NCI-H1436 treated with DMSO at 0.1 percent for 48 hours (cell line): ENCODE measurements around the gene ADAM19.
"Not testable (repeated sequence)": the region's sequence is repeated elsewhere in the genome, so short reads cannot be mapped to it uniquely, and the experiment has no call there.

ENCODE experiments used
- DNase-seq: peaks from one replicate; lab custom pipeline; 2025; lab: John Stamatoyannopoulos, UW

Gene ADAM19

DNA sequence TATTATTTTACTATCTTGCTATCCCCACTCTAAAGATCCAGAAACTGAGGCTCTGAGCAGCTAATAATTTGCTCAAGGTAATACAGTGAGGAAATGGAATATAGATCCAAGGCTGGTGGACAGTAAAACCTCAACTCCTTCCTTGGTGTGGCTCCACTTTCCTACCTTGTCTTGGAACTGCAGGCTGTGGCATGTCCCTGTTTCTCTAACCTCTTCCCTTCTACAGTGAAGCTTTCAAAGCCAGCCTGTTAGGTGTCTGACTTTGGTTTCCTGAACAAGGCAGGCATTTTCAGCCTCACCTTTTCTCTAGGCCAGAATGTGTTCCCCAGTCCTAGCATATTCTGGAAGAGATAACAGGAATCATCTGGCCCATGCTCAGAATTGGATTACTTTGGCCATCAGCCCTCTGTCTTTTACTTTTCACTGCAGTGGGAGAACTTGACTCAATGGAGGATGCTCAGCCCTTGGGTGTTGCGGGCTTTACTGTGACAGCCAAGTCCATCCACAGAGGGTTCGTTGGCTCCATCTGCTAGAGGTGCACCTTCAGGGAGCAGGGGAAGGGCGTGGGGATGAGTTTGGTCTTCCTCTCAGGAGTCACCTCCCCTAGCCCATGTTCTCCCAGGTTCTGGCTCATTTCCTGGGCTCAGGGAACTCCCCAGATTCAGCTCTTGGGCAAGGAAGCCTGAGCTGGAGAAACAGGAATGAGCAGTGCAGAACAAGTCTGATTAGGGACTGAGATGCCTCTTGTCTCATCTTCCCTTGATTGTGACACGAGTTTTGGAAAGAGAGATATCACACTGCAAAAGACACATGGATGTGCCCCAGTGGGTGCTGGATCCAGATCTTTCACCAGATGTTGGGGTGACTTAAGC, 114.4 kb downstream of the ADAM19 start:
- DNase-seq = no peak

DNA sequence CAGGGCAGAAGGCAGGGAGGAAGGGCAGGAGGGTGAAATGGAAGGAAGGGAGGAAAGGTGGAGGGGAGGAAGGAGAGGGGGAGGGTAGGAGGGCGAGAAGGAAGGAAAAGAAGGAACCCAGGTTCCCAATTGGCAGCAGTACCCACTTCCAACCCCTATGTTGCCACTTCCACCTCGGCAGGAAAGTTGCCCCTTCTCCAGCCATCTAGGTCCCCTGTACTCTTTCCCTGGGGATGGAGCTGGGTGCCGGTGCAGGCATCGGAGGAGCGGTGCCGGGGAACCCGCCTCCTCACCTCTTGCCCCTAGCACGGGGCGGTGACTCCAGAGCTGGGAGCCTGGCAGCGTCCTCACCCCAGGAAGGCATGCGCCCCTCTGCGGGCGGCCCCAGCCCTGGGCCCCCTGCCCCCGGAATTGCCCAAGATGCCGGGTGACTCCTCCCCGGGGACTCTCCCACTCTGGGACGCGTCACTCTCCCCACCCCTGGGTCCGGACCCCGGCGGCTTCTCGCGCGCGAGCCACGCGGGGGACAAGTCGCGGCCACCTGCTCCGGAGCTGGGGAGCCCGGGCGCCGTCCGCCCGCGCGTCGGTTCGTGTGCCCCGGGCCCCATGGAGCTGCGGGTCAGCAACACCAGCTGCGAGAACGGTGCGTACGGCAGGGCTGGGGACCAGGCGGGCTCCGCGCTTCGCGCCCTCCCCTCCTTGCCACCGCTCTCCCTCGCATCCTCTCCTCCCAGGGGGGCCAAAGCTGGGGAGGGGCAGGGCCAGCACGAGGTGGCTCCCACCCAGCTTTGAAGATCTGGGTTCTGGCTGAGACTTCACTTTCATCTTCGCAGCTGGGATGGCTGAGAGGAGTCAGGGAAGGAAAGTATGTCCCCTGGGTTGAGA, 115.6 kb downstream of the ADAM19 start, which contains the start of gene NIPAL4:
Gene NIPAL4, plus strand, starts transcription at position 499 of the 885 bp plus-strand sequence. Its CDS starts 108 bp downstream, at position 607.
- no peak for DNase-seq

DNA sequence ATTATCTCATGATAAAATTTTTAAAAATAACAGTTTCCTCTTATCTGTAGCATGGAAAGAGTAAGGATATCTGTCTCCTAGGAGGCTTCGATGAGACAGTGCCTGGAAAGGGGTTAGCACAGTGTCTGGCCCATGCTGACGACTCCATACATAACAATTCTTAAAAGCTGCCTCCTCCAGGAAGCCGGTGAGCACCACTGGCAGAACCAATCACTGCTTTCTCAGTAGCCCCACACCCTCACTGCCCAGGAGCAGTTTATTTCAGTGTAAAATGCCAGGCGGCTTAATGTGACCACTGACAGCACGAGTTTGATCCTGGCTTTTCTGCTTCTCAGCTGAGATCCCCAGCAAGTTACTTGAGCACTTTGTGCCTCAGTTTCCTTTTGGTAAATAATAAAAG, 116.7 kb downstream of the ADAM19 start:
- no peak for DNase-seq

DNA sequence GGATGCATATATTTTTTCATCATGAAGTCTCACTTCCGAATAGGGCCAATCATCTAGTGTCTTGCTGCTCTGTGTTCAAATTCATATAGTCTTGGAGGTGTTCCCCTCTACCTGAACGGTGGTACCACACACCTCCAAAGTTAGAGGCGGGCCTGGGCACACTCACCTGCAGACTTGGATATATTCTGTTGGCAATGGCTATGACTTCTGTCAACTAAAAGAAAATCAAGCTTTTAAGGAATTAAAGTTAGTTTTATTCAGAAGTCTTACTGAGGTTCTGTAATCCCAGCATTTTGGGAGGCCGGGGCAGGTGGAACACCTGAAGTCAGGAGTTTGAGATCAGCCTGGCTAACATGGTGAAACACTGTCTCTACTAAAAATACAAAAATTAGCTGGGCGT, 118.2 kb downstream of the ADAM19 start:
- no peak for DNase-seq

DNA sequence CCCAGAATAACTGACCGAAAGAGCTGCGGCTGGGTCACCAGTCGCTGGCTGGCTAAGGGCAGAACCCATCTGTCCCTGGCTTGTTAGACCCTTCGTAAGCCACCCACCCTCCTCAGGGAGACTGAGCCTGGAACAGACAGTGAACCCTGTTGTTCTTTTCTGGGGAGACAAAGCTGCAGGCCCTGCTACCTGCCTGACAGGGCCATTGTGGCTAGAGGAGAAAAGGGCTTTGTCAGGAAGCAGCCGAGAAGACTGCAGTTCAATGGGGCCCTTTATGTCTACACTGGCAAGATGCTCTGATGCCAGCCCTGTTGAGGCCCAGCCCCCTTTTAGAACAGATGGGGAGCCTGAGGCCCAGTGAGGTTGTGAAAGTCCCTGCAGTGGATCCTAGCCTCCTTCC, 119.3 kb downstream of the ADAM19 start:
- no peak for DNase-seq

DNA sequence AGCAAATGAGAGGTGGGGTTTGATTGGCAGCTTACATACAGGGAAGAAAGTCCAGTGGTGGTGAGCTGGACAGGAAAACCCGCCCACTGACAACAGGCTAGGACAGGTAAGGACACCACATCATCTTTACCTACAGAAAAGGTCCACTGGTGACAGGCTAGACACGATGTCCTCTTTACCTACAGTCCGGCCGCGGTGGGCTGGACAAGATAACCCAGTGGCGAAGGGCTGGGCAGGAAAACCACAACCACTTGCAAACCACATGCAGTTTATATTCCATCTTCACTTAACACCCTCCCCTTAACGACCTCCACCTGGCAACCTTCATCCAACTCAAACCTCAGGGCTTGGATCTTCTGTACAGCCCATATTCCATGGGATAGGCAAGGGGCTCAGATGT, 120.5 kb downstream of the ADAM19 start:
- DNase-seq = no peak

DNA sequence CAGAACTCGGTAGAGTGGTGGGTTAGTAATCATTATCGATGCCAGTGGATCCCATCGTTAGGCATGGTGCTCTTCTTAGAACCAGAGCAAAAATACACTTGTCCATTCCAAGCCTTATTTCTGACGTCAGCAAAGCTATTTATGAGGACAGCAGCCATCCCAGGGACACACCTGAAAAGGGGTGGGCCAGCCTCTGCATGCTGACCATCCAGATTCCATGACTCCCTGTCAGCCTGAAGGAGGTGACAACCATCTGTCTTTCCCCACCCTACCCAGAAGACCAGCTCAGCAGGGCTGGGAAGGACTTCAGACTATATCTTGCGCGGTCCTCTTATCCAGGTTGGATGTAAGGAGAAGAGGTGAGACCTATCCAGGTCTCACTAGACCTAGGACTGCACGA, 121.3 kb downstream of the ADAM19 start:
- no peak for DNase-seq

DNA sequence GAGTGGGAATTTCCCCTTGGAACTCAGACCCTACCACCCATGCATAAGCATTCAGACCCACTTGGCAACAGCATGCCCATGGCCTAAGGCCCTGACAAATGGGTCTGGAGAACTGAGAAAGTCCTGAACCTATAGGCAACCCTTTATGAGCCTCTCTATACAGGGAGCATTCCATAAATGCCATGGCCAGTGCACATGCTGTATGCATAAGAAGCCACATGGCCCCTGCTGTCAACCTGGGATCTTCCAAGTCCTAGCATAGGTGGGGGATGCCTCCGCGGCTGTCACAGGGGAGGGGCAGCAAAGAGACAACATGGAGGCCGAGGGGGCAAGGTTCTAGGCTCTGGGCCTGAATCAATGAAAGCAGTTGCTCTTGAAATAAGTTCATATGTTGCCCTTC, 123.8 kb downstream of the ADAM19 start:
- DNase-seq = no peak

DNA sequence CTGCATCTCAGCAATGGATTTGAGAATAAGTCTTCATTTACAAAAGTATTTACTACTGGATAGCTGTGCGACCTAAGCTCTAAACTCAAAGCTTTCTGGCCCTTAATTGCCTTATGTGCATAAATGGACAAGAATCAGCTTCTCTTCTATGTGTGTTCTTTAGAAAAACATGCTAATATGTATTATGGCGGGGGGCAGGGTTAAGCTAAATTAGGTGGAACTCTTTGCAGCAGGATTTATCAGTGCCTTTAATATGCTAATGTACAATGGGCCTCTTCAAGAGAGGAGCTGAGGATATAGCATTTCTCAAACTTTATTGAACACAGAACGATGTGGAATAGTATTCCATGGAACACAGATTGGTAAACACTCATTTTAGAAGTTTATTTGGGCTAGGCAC, 125.6 kb downstream of the ADAM19 start:
- no peak for DNase-seq

DNA sequence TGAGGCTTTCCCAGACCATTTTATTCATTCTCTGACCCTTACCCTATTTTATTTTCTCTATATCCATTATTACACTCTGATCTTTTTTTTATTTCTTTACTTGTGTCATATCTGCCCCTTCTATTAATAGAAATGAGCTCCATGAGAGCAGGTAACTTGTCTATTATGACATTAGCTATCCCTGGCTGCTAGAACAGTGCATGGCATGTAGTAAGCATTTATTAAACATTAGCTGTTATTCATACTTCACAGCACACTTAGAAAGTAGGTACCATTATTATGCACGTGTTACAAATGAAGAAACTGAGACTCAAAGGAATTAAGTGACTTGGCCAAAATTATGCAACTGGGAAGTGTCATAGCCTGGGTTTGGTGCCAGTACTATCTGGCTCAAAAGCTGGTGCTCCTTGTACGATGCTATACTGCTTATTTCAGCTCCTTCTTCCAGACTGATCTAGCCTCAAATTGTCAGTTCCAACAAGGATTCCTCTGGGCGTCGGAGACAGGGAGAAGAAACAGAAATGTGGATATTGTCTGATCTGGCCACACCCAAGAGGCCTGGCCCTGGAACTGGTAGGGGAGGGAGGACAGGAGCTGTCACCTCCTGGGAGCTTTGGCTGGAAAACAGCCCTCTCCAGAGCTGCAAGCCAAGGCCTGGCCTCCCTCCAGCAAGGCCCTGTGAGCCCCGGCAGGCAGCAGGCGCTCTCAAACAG, 126.4 kb downstream of the ADAM19 start:
- no peak for DNase-seq

DNA sequence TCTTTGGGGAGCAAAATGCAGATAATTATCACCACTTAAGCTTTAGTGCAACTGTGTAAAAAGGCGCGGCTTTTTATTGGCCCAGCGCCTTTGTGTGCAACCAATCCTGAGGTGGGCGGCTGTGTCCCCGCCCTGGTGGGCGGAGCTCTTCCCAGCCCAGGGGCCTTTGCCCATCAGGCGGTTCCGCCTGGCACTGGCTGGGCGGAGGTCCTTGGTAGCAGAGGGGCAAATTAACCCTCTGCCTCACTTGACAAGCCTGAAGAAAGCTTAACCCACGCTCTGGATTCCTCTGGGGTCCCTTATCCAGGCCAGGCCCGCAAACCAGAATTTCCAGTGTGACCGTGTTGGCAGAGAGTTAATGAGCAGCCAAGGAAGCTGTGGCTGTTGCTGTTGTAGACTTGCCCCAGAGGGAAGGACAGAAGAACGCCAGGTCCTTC, 128.4 kb downstream of the ADAM19 start:
- peak; percentile 79 for DNase-seq

DNA sequence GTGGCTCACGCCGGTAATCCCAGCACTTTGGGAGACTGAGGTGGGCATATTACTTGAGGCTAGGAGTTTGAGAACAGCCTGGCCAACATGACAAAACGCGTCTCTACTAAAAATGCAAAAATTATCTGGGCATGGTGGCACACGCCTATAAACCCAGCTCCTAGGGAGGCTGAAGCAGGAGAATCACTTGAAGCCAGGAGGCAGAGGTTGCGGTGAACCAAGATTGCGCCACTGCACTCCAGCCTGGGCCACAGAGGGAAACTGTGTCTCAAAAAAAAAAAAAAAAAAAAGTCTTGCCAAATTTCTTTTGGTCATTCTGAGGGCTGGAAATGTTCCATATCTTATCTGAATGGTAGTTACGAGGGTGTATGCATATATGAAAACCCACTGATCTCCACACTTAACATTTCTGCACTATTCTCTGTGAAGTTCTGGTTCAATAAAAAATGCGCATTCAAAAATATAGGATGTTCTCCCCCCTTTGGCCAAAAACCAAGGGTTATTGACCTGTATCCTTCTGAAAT, 129.1 kb downstream of the ADAM19 start:
- no peak for DNase-seq

DNA sequence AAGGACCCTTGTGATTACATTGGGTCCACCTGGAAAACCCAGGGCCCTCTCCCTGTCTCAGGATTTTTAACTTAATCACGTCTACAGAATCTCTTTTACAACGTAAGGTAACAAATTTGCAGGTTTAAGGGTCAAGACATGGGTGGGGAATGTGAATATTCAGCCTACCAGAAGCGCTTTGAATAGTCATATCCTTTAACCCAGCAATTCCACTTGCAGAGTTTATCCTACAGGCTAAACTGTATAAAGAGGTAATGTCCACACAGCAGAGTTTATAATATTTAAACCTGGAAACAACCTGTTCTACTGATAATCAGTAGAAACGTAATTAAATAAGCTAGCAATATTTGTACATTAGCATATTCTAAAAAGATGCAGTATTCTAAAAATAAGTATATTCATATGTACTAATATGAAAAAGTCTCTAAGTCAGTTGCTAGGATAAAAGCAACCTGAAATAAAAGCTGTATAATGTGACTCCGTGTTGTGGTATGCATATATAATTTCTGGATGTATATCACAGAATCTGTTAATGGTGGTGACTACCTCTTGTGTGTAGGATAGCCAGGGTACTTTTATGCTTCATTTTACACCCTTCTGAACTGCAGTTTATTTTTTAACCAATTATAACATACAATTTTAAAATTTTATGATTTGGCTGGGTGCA, 129.7 kb downstream of the ADAM19 start:
- DNase-seq = no peak

DNA sequence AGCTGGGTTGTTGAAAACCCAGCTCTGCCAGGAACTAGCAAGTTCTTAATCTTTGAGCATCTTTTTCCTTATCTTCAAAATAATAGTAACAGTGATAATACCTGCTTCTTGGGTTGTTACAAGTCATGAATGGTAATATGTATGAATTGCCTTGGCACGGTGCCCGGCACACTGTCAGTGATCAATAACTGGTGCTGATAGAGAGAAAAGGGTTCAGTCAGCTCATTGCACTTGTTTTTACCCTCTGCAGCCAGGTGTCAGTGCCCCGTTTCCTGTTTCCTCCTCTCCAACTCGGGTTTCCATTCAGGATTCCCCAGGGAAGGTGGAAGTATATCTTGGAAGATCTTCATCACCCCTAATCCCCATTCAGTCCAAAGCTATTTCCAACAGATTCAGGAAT, 131.4 kb downstream of the ADAM19 start:
- DNase-seq = peak; percentile 2

DNA sequence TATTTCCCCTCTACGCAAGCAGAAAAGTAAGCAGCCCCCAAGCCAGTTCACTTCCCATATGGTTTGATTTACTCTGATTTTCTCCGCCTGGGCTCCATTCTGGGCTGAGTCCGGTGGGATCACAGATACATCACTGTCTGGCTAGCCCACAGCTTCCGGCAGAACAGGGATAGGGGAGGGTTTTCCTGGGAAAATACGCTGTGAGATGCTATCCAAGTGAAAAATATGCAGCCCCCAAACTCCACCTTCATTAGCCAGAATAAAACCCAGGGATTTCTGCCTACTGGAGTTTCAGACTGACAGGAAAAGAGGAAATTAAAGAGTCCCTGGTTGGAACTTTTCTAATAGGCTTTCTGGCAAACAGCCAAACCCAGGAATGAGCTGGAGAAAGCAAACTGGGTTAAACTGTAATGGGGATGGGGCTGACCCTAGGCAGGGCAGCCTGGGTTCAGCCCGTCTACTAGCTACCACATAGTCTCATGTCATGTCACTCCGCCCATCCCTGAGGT, 132.5 kb downstream of the ADAM19 start:
- DNase-seq = no peak

DNA sequence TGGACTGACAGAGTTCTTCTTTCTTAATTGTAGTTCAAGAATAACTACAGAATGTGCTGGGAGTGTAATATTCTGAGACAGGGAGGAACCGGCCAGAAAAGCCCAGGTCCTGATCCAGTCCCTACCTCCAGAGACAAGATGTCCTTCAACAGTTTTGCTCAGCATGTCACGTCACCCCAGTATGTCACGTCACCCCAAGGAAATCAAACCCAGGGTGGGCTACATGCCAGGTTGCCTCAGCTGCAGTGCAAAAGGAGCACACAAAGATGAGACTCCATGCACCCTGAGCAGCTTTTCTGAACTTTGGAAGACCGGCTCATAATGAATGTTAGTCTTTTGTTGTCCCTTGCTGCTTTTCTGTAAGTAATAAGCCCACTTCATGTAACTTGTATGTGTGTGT, 141.5 kb downstream of the ADAM19 start:
- DNase-seq = no peak

DNA sequence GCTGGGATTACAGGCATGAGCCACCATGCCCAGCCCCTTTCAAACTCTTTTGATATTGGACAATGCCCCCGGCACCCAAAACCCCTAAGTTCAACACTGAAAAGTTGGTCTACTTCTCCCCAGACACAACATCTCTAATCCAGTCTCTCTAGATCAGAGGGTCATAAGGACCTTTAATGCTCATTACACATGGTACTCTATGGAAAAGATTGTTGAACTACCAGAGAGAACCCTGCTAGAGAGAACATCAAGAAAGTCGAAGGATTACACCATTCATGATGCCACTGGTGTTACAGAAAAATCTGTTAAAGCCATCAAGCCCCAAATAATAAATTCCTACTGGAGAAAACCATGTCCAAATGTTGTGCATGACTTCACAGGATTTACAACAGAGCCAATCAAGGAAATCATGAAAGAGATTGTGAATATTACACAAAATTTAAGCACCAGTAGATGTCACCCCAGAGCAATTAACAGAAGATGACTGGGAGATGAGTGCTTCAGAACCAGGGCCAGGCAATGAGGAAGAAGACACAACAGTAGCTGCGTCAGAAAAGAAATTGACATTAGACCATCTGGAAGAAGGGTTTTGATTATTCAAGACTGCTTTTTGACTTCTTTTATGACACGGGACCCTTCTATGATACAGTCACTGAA, 143.9 kb downstream of the ADAM19 start:
- DNase-seq = no peak

DNA sequence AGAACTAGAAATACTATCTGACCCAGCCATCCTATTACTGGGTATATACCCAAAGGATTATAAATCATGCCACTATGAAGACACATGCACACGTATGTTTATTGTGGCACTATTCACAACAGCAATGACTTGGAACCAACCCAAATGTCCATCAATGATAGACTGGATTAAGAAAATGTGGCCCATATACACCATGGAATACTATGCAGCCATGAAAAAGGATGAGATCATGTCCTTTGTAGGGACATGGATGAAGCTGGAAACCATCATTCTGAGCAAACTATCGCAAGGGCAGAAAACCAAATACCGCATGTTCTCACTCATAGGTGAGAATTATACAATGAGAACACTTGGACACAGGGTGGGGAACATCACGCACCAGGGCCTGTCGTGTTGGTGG, 145.7 kb downstream of the ADAM19 start:
- DNase-seq = not testable (repeated sequence)
